HCT116 (cell line): ENCODE measurements around the gene DPH5. TPM values are rescaled to one million over a fixed set of nuclear protein-coding genes. Genes with fewer than 3 reads are reported as not detected.

Experiments
- ATAC-seq: fragments of 200-7000 bp; cut with Tn5 transposase; 2 replicates; pipeline ENCODE4 v1.9.1; 2020; ENCODE audit warnings: mild to moderate bottlenecking, moderate library complexity
- BruUV-seq: library from RNA; stranded (reverse); fragments of 400-500 nt; replicated peaks from 2 replicates; lab custom pipeline; 2021; lab: Mats Ljungman, UMichigan
- CTCF ChIA-PET: fragments of 300-600 bp; sonication (Branson Sonifier 250); formaldehyde crosslinking; loops from one replicate; lab custom pipeline; 2021; ENCODE audit warnings: antibody characterized with exemption; lab: Charles Lee
- POLR2A ChIA-PET: fragments of 300-600, 350-600 bp; sonication (Branson Sonifier 250); formaldehyde crosslinking; loops from one replicate; lab custom pipeline; 2021; ENCODE audit warnings: antibody characterized with exemption; lab: Charles Lee
- RAD21 ChIA-PET, 2 experiments: fragments of 300-600 bp; sonication (Branson Sonifier 250); formaldehyde crosslinking; loops; one replicate each; lab custom pipeline; 2023; ENCODE audit warnings: low total read pairs in 2 of 2; ENCODE audit not compliant: uncharacterized antibody in 2 of 2, unreplicated experiment in 2 of 2, low non-redundant PET in 1 of 2; lab: Charles Lee
- DNase-seq: peaks from one replicate; pipeline ENCODE4 v3.0.0-alpha.2; 2010; ENCODE audit warnings: low read depth, low spot score
- H2AFZ ChIP-seq: fragments of 200-600 bp; shearing (Covaris generic), sonication (generic); 2 replicates; pipeline ENCODE4 v1.6.1; 2017; ENCODE audit warnings: low read depth, mixed run types, mixed read lengths, antibody characterized with exemption, low read length; ENCODE audit not compliant: poor library complexity, severe bottlenecking
- H3K27ac ChIP-seq: 2 replicates; pipeline ENCODE4 v1.5.1; 2012; ENCODE audit warnings: low read depth, low read length
- H3K27me3 ChIP-seq: fragments of 200-600 bp; sonication (generic); 2 replicates; pipeline ENCODE4 v1.6.1; 2016; ENCODE audit warnings: mixed run types, low read length, mixed read lengths; ENCODE audit not compliant: insufficient read depth
- H3K36me3 ChIP-seq, 2 experiments: fragments of 200-500 bp in 1 of 2; fragments of 200-600 bp in 1 of 2; sonication (Bioruptor generic) in 1 of 2; sonication (generic) in 1 of 2; 2 replicates each; pipeline versions ENCODE4 v1.5.1 to v1.6.1; 2014 to 2016; ENCODE audit warnings: low read length in 2 of 2, inconsistent platforms in 1 of 2, mixed read lengths in 1 of 2, mixed run types in 1 of 2; ENCODE audit not compliant: insufficient read depth in 2 of 2, control insufficient read depth in 1 of 2
- H3K4me1 ChIP-seq, 2 experiments: fragments of 200-600 bp in 1 of 2; sonication (generic) in 1 of 2; 2 replicates each; pipeline versions ENCODE4 v1.5.1 to v1.6.1; 2012 to 2017; ENCODE audit warnings: low read length in 2 of 2, inconsistent platforms in 1 of 2, mild to moderate bottlenecking in 1 of 2, mixed read lengths in 1 of 2, mixed run types in 1 of 2, moderate library complexity in 1 of 2; ENCODE audit not compliant: insufficient read depth in 2 of 2, control insufficient read depth in 1 of 2
- H3K4me2 ChIP-seq: fragments of 200-600 bp; sonication (generic); 2 replicates; pipeline ENCODE4 v1.6.1; 2017; ENCODE audit warnings: mixed run types, low read length, mixed read lengths
- H3K4me3 ChIP-seq, 2 experiments: fragments of 200-600 bp in 1 of 2; sonication (generic) in 1 of 2; replicated peaks in 1 of 2; 2 replicates each; pipeline ENCODE4 v1.5.1; 2011 to 2016; ENCODE audit warnings: low read length in 2 of 2, control low read depth in 1 of 2, low read depth in 1 of 2, mild to moderate bottlenecking in 1 of 2, mixed read lengths in 1 of 2, mixed run types in 1 of 2
- H3K79me2 ChIP-seq: fragments of 200-600 bp; sonication (generic); 2 replicates; pipeline ENCODE4 v1.6.1; 2017; ENCODE audit warnings: mild to moderate bottlenecking, mixed run types, low read length, moderate library complexity, mixed read lengths; ENCODE audit not compliant: insufficient read depth
- H3K9ac ChIP-seq: fragments of 200-600 bp; sonication (generic); 2 replicates; pipeline ENCODE4 v1.6.1; 2016; ENCODE audit warnings: low read length, mixed read lengths
- H3K9me2 ChIP-seq: fragments of 200-600 bp; sonication (generic), shearing (Covaris generic); 2 replicates; pipeline ENCODE4 v1.6.1; 2017; ENCODE audit warnings: mixed run types, mild to moderate bottlenecking, moderate library complexity; ENCODE audit not compliant: insufficient read depth
- H3K9me3 ChIP-seq, 2 experiments: fragments of 200-500 bp in 1 of 2; fragments of 200-600 bp in 1 of 2; sonication (Bioruptor generic) in 1 of 2; sonication (generic) in 1 of 2; 2 replicates each; pipeline ENCODE4 v1.6.1; 2014 to 2017; ENCODE audit warnings: low read length in 2 of 2, mixed read lengths in 2 of 2, inconsistent platforms in 1 of 2, low read depth in 1 of 2, mild to moderate bottlenecking in 1 of 2, mixed run types in 1 of 2, moderate library complexity in 1 of 2; ENCODE audit not compliant: control insufficient read depth in 1 of 2, insufficient read depth in 1 of 2
- H4K20me1 ChIP-seq: fragments of 200-600 bp; sonication (generic), shearing (Covaris generic); 2 replicates; pipeline ENCODE4 v1.6.1; 2017; ENCODE audit warnings: mixed run types, mild to moderate bottlenecking, moderate library complexity; ENCODE audit not compliant: insufficient read depth
- ATF3 ChIP-seq: IDR thresholded peaks from 2 replicates; pipeline ENCODE4 v1.6.1; 2012
- CEBPB ChIP-seq: IDR thresholded peaks from 2 replicates; pipeline ENCODE4 v1.6.1; 2012; ENCODE audit warnings: low read depth
- EGR1 ChIP-seq: IDR thresholded peaks from 2 replicates; pipeline ENCODE4 v1.6.1; 2012; ENCODE audit warnings: low read depth
- EZH2 ChIP-seq: fragments of 200-600 bp; sonication (generic); IDR thresholded peaks from 2 replicates; pipeline ENCODE4 v1.6.1; 2017; ENCODE audit warnings: antibody characterized with exemption, mixed run types
- JUND ChIP-seq: IDR thresholded peaks from 2 replicates; pipeline ENCODE4 v1.6.1; 2012
- POLR2AphosphoS5 ChIP-seq: IDR thresholded peaks from 2 replicates; pipeline ENCODE4 v1.6.1; 2011; ENCODE audit warnings: mild to moderate bottlenecking, low read depth, low read length, moderate library complexity
- SIN3A ChIP-seq: IDR thresholded peaks from 2 replicates; pipeline ENCODE4 v1.6.1; 2012; ENCODE audit warnings: low read depth
- SRF ChIP-seq: IDR thresholded peaks from 2 replicates; pipeline ENCODE4 v1.6.1; 2012; ENCODE audit warnings: low read depth
- YY1 ChIP-seq: IDR thresholded peaks from 2 replicates; pipeline ENCODE4 v1.6.1; 2011; ENCODE audit warnings: low read length, low read depth, moderate library complexity, mild to moderate bottlenecking; ENCODE audit not compliant: insufficient replicate concordance; ENCODE audit errors: extremely low read depth
- ZFX ChIP-seq: fragments of 450-650 bp; IDR thresholded peaks from 2 replicates; pipeline ENCODE4 v1.6.1; 2017
- ZNF274 ChIP-seq: fragments of 200-500 bp; sonication (Bioruptor generic); IDR thresholded peaks from 2 replicates; pipeline ENCODE4 v1.6.1; 2014; ENCODE audit warnings: mild to moderate bottlenecking, low read depth, low read length, inconsistent platforms
- intact Hi-C: fragments of 100-400 bp; cut with micrococcal nuclease; formaldehyde crosslinking; loops from 2 replicates; pipeline ENCODE4 v1.10.0; 2022
- total RNA-seq: library from RNA; stranded (reverse); gene quantifications from one replicate; pipeline ENCODE4 v1.2.1, GENCODE V29; 2021; ENCODE audit not compliant: unreplicated experiment

DPH5 gene
- total RNA-seq, 1 experiment from 2014 or later: 55.8 TPM

GRCh38 chr1:101030881-101031280, 5.3 kb upstream of the DPH5 start:
- DNase-seq: no peak
- ChIA-PET POLR2A (no interaction called here), CTCF (no interaction called here), RAD21 (no interaction called here)
- peaks cover 0 to 7% of the 10 kb centered on the region in 2 experiments; a peak in 3 of 4 replicates for H3K4me1 ChIP-seq
- no TSS peak for BruUV-seq
- no peaks in the 10 kb centered on the region for H3K36me3 ChIP-seq
- no peak for ATAC-seq
- no peaks in the 10 kb centered on the region for H4K20me1 ChIP-seq
- H3K27ac ChIP-seq: no peak overlapping the region
- no peaks in the 10 kb centered on the region for H3K9me3 ChIP-seq
- peaks cover 69% of the 10 kb centered on the region for H3K79me2 ChIP-seq
- no peak overlapping the region for H3K4me2 ChIP-seq
- no peaks in the 10 kb centered on the region for H3K27me3 ChIP-seq
- H3K4me3 ChIP-seq: no peak overlapping the region
- TF ChIP-seq ZFX (no peak), EZH2 (no peak), SRF (no peak), CEBPB (no peak), ATF3 (no peak), ZNF274 (no peak), EGR1 (no peak), SIN3A (no peak)
- intact Hi-C loops: no loop called here
- H2AFZ ChIP-seq: no peak overlapping the region
- no peaks in the 10 kb centered on the region for H3K9me2 ChIP-seq
- H3K9ac ChIP-seq: no peak overlapping the region

GRCh38 chr1:101029184-101029583, 3.6 kb upstream of the DPH5 start:
- BruUV-seq: no TSS peak
- H3K9ac ChIP-seq: no peak overlapping the region
- H3K36me3 ChIP-seq: no peaks in the 10 kb centered on the region
- peaks cover 4 to 12% of the 10 kb centered on the region in 2 experiments; a peak in 3 of 4 replicates for H3K4me1 ChIP-seq
- no peak overlapping the region for H3K4me3 ChIP-seq
- no peaks in the 10 kb centered on the region for H3K9me3 ChIP-seq
- H2AFZ ChIP-seq: no peak overlapping the region
- RAD21 ChIA-PET: no interaction called here
- DNase-seq: no peak
- POLR2A ChIA-PET: no interaction called here
- H3K4me2 ChIP-seq: no peak overlapping the region
- peaks cover 69% of the 10 kb centered on the region for H3K79me2 ChIP-seq
- no peaks in the 10 kb centered on the region for H4K20me1 ChIP-seq
- no peaks in the 10 kb centered on the region for H3K9me2 ChIP-seq
- H3K27me3 ChIP-seq: no peaks in the 10 kb centered on the region
- no peak for ATAC-seq
- TF ChIP-seq ZNF274 (no peak), JUND (no peak), YY1 (no peak), SRF (no peak), POLR2AphosphoS5 (no peak)
- intact Hi-C loops: loop anchor here (10.0 kb wide), 2 partner anchors 206 to 256 kb away; partner anchors contain the start of gene S1PR1
- H3K27ac ChIP-seq: no peak overlapping the region
- CTCF ChIA-PET: no interaction called here
